GM12878 (cell line): Measurements from ENCODE around the gene TMEM163. TPM values are rescaled to one million over a fixed set of nuclear protein-coding genes. Genes with fewer than 3 reads are reported as not detected.
A peak's percentile ranks its signal among the peaks of the same experiment; 100 is the strongest.

Source experiments
- CBFB ChIP-seq: IDR thresholded peaks from 2 replicates; pipeline ENCODE4 v1.6.1; 2016; ENCODE audit warnings: antibody characterized with exemption, low read depth
- EGR1 ChIP-seq, 2 experiments: IDR thresholded peaks; 1 replicate in 1 of 2; 2 replicates in 1 of 2; pipeline ENCODE4 v1.6.1; 2011 to 2012; ENCODE audit warnings: low read depth in 2 of 2, low read length in 2 of 2, borderline replicate concordance in 1 of 2, mild to moderate bottlenecking in 1 of 2, moderate library complexity in 1 of 2
- IRF4 ChIP-seq: IDR thresholded peaks from 2 replicates; pipeline ENCODE4 v1.6.1; 2011; ENCODE audit warnings: low read depth, low read length
- JUNB ChIP-seq: IDR thresholded peaks from 2 replicates; pipeline ENCODE4 v1.6.1; 2016; ENCODE audit warnings: antibody characterized with exemption, mild to moderate bottlenecking
- JUND ChIP-seq: IDR thresholded peaks from 2 replicates; pipeline ENCODE4 v1.6.1; 2012; ENCODE audit warnings: low read depth, mild to moderate bottlenecking, low read length, improper control_type of control experiment, moderate library complexity
- KLF5 ChIP-seq: fragments of 450-650 bp; IDR thresholded peaks from 2 replicates; pipeline ENCODE4 v1.6.1; 2014; ENCODE audit warnings: mild to moderate bottlenecking; ENCODE audit not compliant: partially characterized antibody
- PBX3 ChIP-seq: IDR thresholded peaks from 2 replicates; pipeline ENCODE4 v1.6.1; 2011; ENCODE audit warnings: mild to moderate bottlenecking, low read depth, low read length, moderate library complexity; ENCODE audit not compliant: insufficient replicate concordance
- PML ChIP-seq: IDR thresholded peaks from 2 replicates; pipeline ENCODE4 v1.6.1; 2012; ENCODE audit warnings: low read length, inconsistent platforms
- RCOR1 ChIP-seq: conservative IDR thresholded peaks from 2 replicates; pipeline ENCODE4 v1.6.1; 2012; ENCODE audit warnings: low read depth, low read length, improper control_type of control experiment
- RELA ChIP-seq: fragments of 450-650 bp; IDR thresholded peaks from 2 replicates; pipeline ENCODE4 v1.8.0; 2014; ENCODE audit warnings: borderline replicate concordance; ENCODE audit not compliant: partially characterized antibody
- REST ChIP-seq: IDR thresholded peaks from 2 replicates; pipeline ENCODE4 v1.6.1; 2012; ENCODE audit warnings: mild to moderate bottlenecking, low read depth, low read length
- RUNX3 ChIP-seq: IDR thresholded peaks from 2 replicates; pipeline ENCODE4 v1.6.1; 2012; ENCODE audit warnings: low read length, inconsistent platforms
- SMAD5 ChIP-seq: IDR thresholded peaks from 2 replicates; pipeline ENCODE4 v1.6.1; 2016; ENCODE audit warnings: antibody characterized with exemption, low read depth
- SUPT20H ChIP-seq: IDR thresholded peaks from 2 replicates; pipeline ENCODE4 v1.6.1; 2011; ENCODE audit warnings: low read depth, mild to moderate bottlenecking, low read length, moderate library complexity, borderline replicate concordance; ENCODE audit not compliant: control insufficient read depth
- TARDBP ChIP-seq: IDR thresholded peaks from 2 replicates; pipeline ENCODE4 v1.6.1; 2016; ENCODE audit warnings: borderline replicate concordance
- TCF12 ChIP-seq: IDR thresholded peaks from 2 replicates; pipeline ENCODE4 v1.6.1; 2011; ENCODE audit warnings: low read depth, mild to moderate bottlenecking, low read length
- ZBTB33 ChIP-seq: fragments of 450-650 bp; IDR thresholded peaks from 2 replicates; pipeline ENCODE4 v1.6.1; 2017; ENCODE audit warnings: mild to moderate bottlenecking
- ZNF24 ChIP-seq: fragments of 450-650 bp; IDR thresholded peaks from 2 replicates; pipeline ENCODE4 v1.6.1; 2017; ENCODE audit warnings: antibody characterized with exemption, mild to moderate bottlenecking
- polyA plus RNA-seq, 11 experiments: library from polyadenylated mRNA; depleted of rRNA in 4 of 11; unstranded in 6 of 11; stranded (reverse) in 5 of 11; fragments of >200 nt; fragmentation: Nextera tagmentation in 4 of 11; fragmentation: Illumina TruSeq in 1 of 11; extraction: Ambion mirVana in 4 of 11; extraction: Trizol in 1 of 11; gene quantifications; 1 replicate in 1 of 11; 2 replicates in 10 of 11; pipeline versions ENCODE4 v1.2.1 to v1.2.3, GENCODE V29; 2011 to 2016; ENCODE audit warnings: inconsistent platforms in 2 of 11, missing spikeins in 2 of 11, low read depth in 1 of 11
- total RNA-seq, 4 experiments: library from RNA; depleted of rRNA in 3 of 4; stranded (reverse); fragments of >200 nt in 3 of 4; fragmentation: Illumina TruSeq in 1 of 4; extraction: Trizol in 1 of 4; gene quantifications; 2 replicates each; pipeline versions ENCODE4 v1.2.1 to v1.2.3, GENCODE V29; 2013 to 2021
- TF ChIP-seq, protein P1 (sequence below): fragments of 450-650 bp; IDR thresholded peaks from 2 replicates; pipeline ENCODE4 v1.6.1; 2014; ENCODE audit warnings: mild to moderate bottlenecking

TMEM163 gene
- total and polyA plus RNA-seq, 10 of the 15 experiments (the other 5 are each of a cell fraction or from before 2014, with no cell fraction given): 0.05 to 0.11 (median 0.07) TPM; not detected in 4

DNA sequence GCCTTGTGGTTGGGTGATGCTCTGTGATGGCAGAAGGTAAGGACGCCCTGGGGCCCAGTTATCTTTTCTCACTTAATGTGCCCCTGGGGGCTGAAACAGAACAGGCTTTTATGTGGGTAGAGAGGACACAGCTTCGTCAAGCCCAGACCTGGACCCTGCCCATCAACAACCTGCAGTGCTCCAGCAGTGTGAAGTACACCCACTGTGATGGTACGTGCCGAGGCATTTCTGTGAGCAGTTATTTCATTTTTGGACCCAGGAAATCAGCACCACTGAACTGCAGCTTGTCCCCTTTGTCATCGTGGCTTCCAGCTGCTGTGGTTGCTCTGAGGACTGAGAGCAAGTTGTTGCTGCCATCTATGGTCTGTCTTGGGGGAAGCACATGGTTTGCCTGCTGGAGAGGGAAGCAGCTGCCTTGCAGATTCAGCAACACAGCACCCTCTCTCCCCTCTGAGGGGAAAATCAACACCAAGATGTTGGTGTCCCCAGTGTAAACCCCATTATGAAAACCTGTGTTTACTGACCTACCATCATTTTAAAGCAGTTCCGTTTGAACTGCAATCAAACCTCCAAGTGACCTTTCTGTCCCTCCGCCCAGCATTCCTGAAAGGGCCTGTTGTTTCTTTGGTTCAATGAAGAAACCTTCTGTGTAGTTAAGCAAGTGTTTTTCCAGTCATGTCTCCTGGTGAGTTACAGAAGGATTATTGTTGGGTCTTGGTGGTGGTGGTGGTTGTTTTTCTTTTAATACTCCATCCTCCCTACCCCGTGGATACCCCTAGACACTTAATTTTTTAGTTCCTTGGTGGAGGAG lies 306.8 kb downstream of the TMEM163 start (continued):
- TF ChIP-seq ZBTB33: no peak
- TF ChIP-seq IRF4: peak; percentile 80
- peak; percentile 96 for TF ChIP-seq RUNX3
- 0 out of 2 replicates have a peak, but pooled peaks have one; percentile 25 for TF ChIP-seq JUND
- TF ChIP-seq PBX3: peak; percentile 42
- no peak for TF ChIP-seq REST
- TF ChIP-seq TCF12: peak; percentile 96
- no peak for TF ChIP-seq TARDBP
- no peak for TF ChIP-seq ZNF24
- 0 out of 2 replicates have a peak, but pooled peaks have one; percentile 31 for TF ChIP-seq RCOR1
- TF ChIP-seq SUPT20H: no peak
- TF ChIP-seq SMAD5: no peak
- no peak for TF ChIP-seq PML
- TF ChIP-seq EGR1 (IDR thresholded peaks at IDR 0.05; ENCODE audit: borderline replicate concordance in 1 of 2, low read depth in 2 of 2, low read length in 2 of 2): peak in 1 of 2 experiments; percentile 28; a peak in 1 of 3 replicates
- TF ChIP-seq, protein P1, sequence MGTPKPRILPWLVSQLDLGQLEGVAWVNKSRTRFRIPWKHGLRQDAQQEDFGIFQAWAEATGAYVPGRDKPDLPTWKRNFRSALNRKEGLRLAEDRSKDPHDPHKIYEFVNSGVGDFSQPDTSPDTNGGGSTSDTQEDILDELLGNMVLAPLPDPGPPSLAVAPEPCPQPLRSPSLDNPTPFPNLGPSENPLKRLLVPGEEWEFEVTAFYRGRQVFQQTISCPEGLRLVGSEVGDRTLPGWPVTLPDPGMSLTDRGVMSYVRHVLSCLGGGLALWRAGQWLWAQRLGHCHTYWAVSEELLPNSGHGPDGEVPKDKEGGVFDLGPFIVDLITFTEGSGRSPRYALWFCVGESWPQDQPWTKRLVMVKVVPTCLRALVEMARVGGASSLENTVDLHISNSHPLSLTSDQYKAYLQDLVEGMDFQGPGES: no peak
- no peak for TF ChIP-seq RELA
- TF ChIP-seq CBFB: peak; percentile 92
- TF ChIP-seq JUNB: no peak
- no peak for TF ChIP-seq KLF5
